Suprapubic skin (tissue), 4 donors: ENCODE data around the gene G6PC1. TPM values are rescaled to one million over a fixed set of nuclear protein-coding genes. Genes with fewer than 3 reads are reported as not detected.
"Not testable (repeated sequence)": the region's sequence is repeated elsewhere in the genome, so short reads cannot be mapped to it uniquely, and the experiment has no call there.

Experiments used
- DNase-seq, 2 donors: peaks; one replicate each; pipeline ENCODE4 v3.0.0-alpha.2; 2019; ENCODE audit warnings: low spot score in 2 of 2
- H3K27ac ChIP-seq: fragments of 200-600 bp; sonication (generic); one replicate; pipeline ENCODE4 v1.5.1; 2019
- H3K27me3 ChIP-seq: fragments of 200-600 bp; sonication (generic); one replicate; pipeline ENCODE4 v1.5.1; 2019
- H3K36me3 ChIP-seq: fragments of 200-600 bp; sonication (generic); one replicate; pipeline ENCODE4 v1.5.1; 2019
- H3K4me1 ChIP-seq: fragments of 200-600 bp; sonication (generic); one replicate; pipeline ENCODE4 v1.5.1; 2019
- H3K4me3 ChIP-seq: fragments of 200-600 bp; sonication (generic); one replicate; pipeline ENCODE4 v1.5.1; 2019; ENCODE audit warnings: mild to moderate bottlenecking
- H3K9me3 ChIP-seq: fragments of 200-600 bp; sonication (generic); one replicate; pipeline ENCODE4 v1.5.1; 2019
- CTCF ChIP-seq, 2 donors: fragments of 200-600 bp in 1 of 2; fragments of 450-650 bp in 1 of 2; sonication (generic) in 1 of 2; IDR thresholded peaks; one replicate each; pipeline ENCODE4 v1.5.1; 2016 to 2019; ENCODE audit warnings: antibody characterized with exemption in 2 of 2, mild to moderate bottlenecking in 1 of 2, moderate library complexity in 1 of 2
- EP300 ChIP-seq: sonication (generic); formaldehyde crosslinking; IDR thresholded peaks from one replicate; pipeline ENCODE4 v1.6.1; 2017; ENCODE audit warnings: antibody characterized with exemption
- POLR2A ChIP-seq, 2 donors: fragments of 450-650 bp; IDR thresholded peaks; one replicate each; pipeline ENCODE4 v1.6.1; 2017; ENCODE audit warnings: antibody characterized with exemption in 2 of 2, mild to moderate bottlenecking in 2 of 2, moderate library complexity in 2 of 2
- POLR2AphosphoS5 ChIP-seq, 3 donors: sonication (generic); formaldehyde crosslinking; IDR thresholded peaks; one replicate each; pipeline ENCODE4 v1.6.1; 2017; ENCODE audit warnings: antibody characterized with exemption in 3 of 3
- WGBS: methylation state at CpG from one replicate; pipeline ENCODE4 v1.1.5; 2018; 5-methylcytosine and 5-hydroxymethylcytosine counted together
- total RNA-seq, 4 donors: library from RNA; depleted of rRNA; stranded (reverse); fragments of >200 nt; gene quantifications; one replicate each; pipeline ENCODE4 v1.1.0, GENCODE V29; 2016

G6PC1 gene
- total RNA-seq, 4 donors from 2014 or later: not detected

- Histone ChIP-seq H3K4me1 (no peaks in the 10 kb centered on the region), H3K27ac (no peak overlapping the region), H3K4me3 (no peak overlapping the region), H3K9me3 (no peaks in the 10 kb centered on the region), H3K27me3 (no peaks in the 10 kb centered on the region), H3K36me3 (no peaks in the 10 kb centered on the region)
- TF ChIP-seq POLR2AphosphoS5 (IDR thresholded peaks at IDR 0.05): no peak
- DNase-seq: no peak
- 100% methylated on average over 4 of the region's 4 CpGs for WGBS
Observed at GRCh38 chr17:42871647-42872046, 29.0 kb upstream of the G6PC1 start.

GRCh38 chr17:42872251-42872965 is 28.2 kb upstream of the G6PC1 start:
- TF ChIP-seq POLR2A (IDR thresholded peaks at IDR 0.05): no peak
- no peak for TF ChIP-seq CTCF (IDR thresholded peaks at IDR 0.05)
- TF ChIP-seq POLR2AphosphoS5 (IDR thresholded peaks at IDR 0.05): no peak
- TF ChIP-seq EP300: no peak
- no peaks in the 10 kb centered on the region for H3K9me3 ChIP-seq
- H3K4me3 ChIP-seq: no peak overlapping the region
- no peaks in the 10 kb centered on the region for H3K4me1 ChIP-seq
- H3K36me3 ChIP-seq: no peaks in the 10 kb centered on the region
- WGBS: 93% methylated on average over 7 of the region's 13 CpGs
- H3K27me3 ChIP-seq: peaks cover under 1% of the 10 kb centered on the region
- DNase-seq: no peak
- H3K27ac ChIP-seq: no peak overlapping the region

- Histone ChIP-seq H3K36me3 (no peaks in the 10 kb centered on the region), H3K27me3 (peaks cover 9% of the 10 kb centered on the region), H3K27ac (no peak overlapping the region), H3K4me3 (no peak overlapping the region), H3K9me3 (no peaks in the 10 kb centered on the region), H3K4me1 (no peaks in the 10 kb centered on the region)
- TF ChIP-seq POLR2AphosphoS5 (IDR thresholded peaks at IDR 0.05) (no peak), CTCF (IDR thresholded peaks at IDR 0.05) (no peak), EP300 (no peak), POLR2A (IDR thresholded peaks at IDR 0.05) (no peak)
- WGBS: 91% methylated on average over 6 of the region's 6 CpGs
- no peak for DNase-seq
Observed at GRCh38 chr17:42873315-42873714, 27.3 kb upstream of the G6PC1 start.

- H3K36me3 ChIP-seq, H3K9me3 ChIP-seq, H3K4me1 ChIP-seq, H3K4me3 ChIP-seq, H3K27ac ChIP-seq, DNase-seq: not testable (repeated sequence)
- H3K27me3 ChIP-seq: peaks cover 11% of the 10 kb centered on the region
- 86% methylated on average over 7 of the region's 12 CpGs for WGBS
Observed at GRCh38 chr17:42873932-42874695, 26.5 kb upstream of the G6PC1 start.

GRCh38 chr17:42877037-42877436 is 23.6 kb upstream of the G6PC1 start:
- no peak overlapping the region for H3K4me3 ChIP-seq
- WGBS: 86% methylated on average over 10 of the region's 10 CpGs

More at GRCh38 chr17:42877037-42877436, 23.6 kb upstream of the G6PC1 start:
- TF ChIP-seq POLR2AphosphoS5 (IDR thresholded peaks at IDR 0.05) (no peak), POLR2A (IDR thresholded peaks at IDR 0.05) (no peak), CTCF (IDR thresholded peaks at IDR 0.05) (no peak), EP300 (no peak)
- no peaks in the 10 kb centered on the region for H3K36me3 ChIP-seq
- no peak overlapping the region for H3K27ac ChIP-seq
- H3K27me3 ChIP-seq: peaks cover 15% of the 10 kb centered on the region
- no peak for DNase-seq
- no peaks in the 10 kb centered on the region for H3K9me3 ChIP-seq
- no peaks in the 10 kb centered on the region for H3K4me1 ChIP-seq
